A549 treated with CpdA at 1 μM for 4 hours (cell line): ENCODE data around the gene FOXD1. TPM values are rescaled to one million over a fixed set of nuclear protein-coding genes. Genes with fewer than 3 reads are reported as not detected.

Experiments used
- total RNA-seq: library from RNA; stranded (reverse); fragments of 200-300 nt; extraction: Qiagen RNA extraction; gene quantifications from 5 replicates; pipeline ENCODE4 v1.2.3, GENCODE V29; 2022; ENCODE audit warnings: low read depth

The FOXD1 gene
- 13.1 to 19.3 TPM (median 17.6 TPM) in 5 replicates for total RNA-seq

DNA sequence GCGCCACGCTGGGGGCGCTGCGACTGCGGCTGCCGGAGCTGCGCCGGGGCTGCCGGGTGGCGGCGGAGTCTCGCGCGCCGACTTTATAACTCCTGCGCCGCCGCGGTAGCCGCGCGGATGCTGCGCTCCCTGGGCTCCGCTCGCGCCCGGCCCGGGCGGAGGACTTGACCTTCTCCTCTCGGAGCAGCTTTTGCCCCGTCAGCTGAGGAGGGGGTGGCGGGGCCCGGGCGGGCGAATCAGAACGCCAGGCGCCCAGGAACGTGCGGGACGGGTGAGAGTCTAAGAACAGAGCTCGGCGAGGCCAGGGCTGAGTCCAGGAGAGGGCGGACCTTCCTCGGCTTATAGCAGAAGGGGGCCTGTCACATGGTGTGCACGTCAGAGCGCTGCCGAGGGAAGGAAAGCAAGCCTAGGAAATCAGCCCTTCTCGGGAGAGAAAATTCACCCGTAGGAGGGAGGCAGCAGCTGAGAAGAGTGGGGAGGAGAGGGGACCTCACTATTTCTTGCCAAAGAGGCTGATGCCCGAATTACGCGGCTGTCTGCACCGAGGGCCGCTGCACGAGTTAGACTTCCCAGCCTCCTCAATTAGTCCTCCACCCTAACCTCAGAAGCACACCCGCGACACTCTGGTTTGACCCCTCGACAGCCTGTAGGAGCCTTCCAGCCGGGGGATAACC is at the start of gene FOXD1:
TSS of gene FOXD1 (minus strand) at position 315 of the 674 bp plus-strand sequence. CDS start 415 bp downstream, outside the sequence.

Other genes starting within 250 kb of the FOXD1 start
- gene BTF3, start 49.7 kb upstream of the FOXD1 start, total RNA-seq = 1,023 to 1,219 TPM (median 1,086 TPM) in 5 replicates
- gene ANKRA2, start 116.9 kb upstream of the FOXD1 start, total RNA-seq = 8.3 to 14.9 TPM (median 10.5 TPM) in 5 replicates
- gene UTP15, start 117.0 kb upstream of the FOXD1 start, total RNA-seq = 19.0 to 25.0 TPM (median 19.3 TPM) in 5 replicates
- gene ARHGEF28, start 177.4 kb upstream of the FOXD1 start, total RNA-seq = 13.3 to 16.6 TPM (median 14.9 TPM) in 5 replicates